Stimulated activated CD4-positive, alpha-beta T cell treated with anti-CD3 and anti-CD28 coated beads, TNF-alpha, amount 100 ng/mL, for 4 hours (primary cell): ENCODE data around the gene PTPRT.
A peak's percentile ranks its signal among the peaks of the same experiment; 100 is the strongest.
"Not testable (repeated sequence)": the region's sequence is repeated elsewhere in the genome, so short reads cannot be mapped to it uniquely, and the experiment has no call there.

Experiments
- DNase-seq, 3 experiments: peaks; one replicate each; pipeline ENCODE4 v3.0.0-alpha.2; 2020; ENCODE audit warnings: low read depth in 3 of 3

PTPRT gene

GRCh38 chr20:43187476-43188233 lies 2.1 kb downstream of the PTPRT start:
- DNase-seq: peak in 2 of 3 experiments; percentile 10 to 20

- no peak for DNase-seq
These were observed 3.4 kb downstream of the PTPRT start for GRCh38 chr20:43186312-43186711.

DNA sequence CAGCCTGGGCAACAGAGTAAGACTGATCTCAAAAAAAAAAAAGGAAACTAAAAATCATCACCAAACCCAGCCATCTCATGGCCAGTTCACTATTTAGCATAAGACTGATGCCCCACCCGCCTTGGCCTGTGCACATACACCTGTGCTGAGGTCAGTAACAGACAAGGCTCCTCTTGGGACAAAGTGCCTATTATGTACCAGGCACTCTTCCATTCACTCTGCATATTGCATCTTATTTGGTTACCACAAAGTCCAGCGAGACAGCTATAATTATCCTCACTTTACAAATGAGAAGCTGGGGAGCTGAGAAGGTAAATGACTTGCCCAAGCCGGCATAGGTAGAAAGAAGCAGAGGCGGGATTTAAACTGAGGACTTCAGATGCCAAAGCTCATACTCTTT lies 3.8 kb downstream of the PTPRT start:
- no peak for DNase-seq

DNA sequence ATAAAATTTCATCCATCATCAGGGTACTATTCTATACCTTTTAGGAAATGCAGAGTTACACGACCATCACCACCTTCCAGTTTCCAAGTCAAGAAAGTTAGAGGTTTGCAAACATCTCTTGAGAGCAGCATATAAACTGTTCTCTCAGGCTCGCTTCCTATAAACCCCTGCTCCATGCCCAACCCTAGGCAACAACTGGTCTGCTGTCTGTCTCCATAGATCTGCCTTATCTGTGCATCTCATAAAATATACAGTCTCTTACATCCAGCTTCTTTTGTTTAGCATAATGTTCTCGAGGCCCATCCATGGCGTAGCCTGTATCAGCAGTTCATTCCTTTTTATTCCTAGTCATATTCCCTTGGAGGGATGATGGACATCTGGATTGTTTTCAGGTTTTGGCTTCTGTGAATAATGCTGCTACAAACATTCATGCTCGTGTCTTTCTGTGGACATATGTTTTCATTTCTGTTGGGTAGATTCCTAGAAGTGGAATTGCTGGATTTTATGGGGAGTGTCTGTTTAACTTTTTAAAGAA lies 6.1 kb downstream of the PTPRT start:
- no peak for DNase-seq

DNA sequence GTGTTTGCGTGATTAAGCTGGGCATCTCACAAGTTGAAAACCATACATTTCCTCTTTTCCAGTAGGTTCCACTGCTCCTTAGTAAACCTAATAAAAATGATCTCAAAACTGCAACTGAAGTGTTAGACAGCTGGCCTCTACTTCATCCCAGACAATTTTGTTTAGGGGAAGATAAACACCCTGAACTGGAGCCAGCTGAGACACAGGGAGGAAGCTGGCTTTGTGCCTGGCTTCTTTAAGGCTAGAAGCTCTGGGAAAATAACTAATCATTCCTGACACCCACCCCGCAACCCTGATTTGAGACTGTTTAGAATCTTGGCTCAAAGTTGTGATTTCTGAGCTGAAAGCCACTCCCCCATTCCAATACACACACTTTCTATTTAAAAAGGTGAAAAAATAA lies 11.6 kb downstream of the PTPRT start:
- no peak for DNase-seq

DNA sequence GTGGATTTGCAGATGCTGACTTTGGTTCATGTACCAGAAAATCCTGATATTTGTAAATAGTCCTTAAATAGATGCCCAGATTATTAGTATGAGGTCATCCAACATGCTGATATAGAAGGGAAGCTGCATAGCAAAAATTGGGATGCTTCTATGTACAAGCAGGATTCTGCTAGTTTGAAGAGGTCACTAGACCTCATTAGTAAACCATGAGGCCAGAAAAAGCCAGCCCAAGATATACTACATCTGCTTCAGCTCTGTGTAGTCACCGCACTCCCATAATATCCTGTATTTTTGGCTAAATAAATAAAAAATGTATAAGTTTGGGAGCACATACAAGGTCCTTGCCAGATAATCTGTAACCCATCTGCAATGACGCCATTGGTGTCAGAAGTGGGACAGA lies 13.0 kb downstream of the PTPRT start:
- DNase-seq: no peak

- DNase-seq: no peak
These were observed 17.8 kb downstream of the PTPRT start for GRCh38 chr20:43171930-43172329.

GRCh38 chr20:43170771-43171170 lies 18.9 kb downstream of the PTPRT start:
- no peak for DNase-seq

DNA sequence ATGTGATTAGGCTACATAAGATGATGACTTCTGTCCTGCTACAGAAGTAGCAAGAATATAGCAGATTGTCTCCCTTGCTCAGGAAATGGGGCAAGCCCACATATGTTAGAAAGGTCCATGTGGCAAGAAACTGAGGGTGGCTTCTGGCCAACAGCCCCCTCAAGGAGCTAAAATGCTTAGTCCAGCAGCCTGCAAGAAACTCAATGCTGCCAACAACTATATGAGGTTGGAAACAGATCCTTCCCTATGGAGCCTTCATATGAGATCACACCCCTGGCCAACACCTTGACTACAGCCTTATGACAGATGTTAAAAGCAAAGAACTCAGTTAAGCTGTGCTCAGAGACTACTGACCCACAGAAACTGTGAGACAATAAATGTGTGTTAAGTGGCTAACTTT lies 22.1 kb downstream of the PTPRT start:
- no peak for DNase-seq

DNA sequence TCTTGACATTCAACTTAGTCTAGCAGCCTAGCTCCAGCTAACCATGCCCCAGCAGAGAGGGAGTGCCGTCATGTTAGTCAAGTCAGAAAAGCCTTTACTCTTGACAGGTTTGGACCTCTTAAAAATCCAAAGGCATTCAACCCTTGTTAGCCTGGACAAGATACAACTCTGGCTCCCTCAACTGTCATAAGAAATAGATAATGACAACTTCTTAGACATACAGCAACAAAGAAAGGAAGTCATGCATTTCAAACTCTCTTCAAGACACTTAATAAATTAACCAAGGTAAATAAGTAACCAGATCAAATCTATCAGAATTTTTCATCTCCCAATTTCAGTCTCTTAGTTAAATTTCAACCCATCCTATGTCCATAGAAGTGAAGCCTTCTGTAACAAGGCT lies 22.7 kb downstream of the PTPRT start:
- DNase-seq: no peak

GRCh38 chr20:43165611-43166010 lies 24.1 kb downstream of the PTPRT start:
- DNase-seq: no peak

GRCh38 chr20:43164736-43165135 lies 25.0 kb downstream of the PTPRT start:
- not testable (repeated sequence) for DNase-seq

GRCh38 chr20:43161716-43162115 lies 28.0 kb downstream of the PTPRT start:
- DNase-seq: no peak

- no peak for DNase-seq
These were observed 28.8 kb downstream of the PTPRT start for GRCh38 chr20:43160941-43161340.

GRCh38 chr20:43159994-43160393 lies 29.7 kb downstream of the PTPRT start:
- no peak for DNase-seq

DNA sequence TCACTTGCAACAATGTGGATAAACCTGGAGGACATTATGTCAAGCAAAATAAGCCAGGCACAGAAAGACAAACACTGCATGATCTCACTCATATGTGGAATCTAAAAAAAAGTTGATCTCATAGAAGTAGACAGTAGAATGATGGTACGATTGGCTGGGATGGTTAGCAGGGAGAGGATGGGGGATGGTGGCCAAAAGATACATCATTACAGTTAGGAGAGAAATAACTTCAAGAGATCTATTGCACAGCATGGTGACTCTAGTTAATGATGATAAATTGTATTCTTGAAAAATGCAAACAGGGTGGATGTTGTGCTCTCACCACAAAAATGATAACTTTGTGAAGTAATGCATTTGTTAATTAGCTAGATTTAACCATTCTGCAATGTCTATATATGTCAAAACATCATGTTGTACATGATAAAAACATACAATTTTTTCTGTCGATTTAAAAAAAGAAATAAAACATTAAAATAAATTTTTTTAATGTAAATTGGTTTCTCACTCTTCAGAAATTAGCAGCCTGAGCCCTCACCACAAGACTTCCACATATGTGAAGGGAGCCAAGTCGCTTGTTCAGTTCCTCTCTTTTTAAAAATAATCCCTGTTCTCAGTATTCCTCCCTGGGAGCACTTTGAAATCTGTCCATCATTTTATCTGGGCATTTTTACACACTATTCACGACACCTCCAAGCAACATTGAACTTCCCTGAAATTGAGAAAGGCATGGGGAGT lies 34.2 kb downstream of the PTPRT start:
- DNase-seq: no peak

DNA sequence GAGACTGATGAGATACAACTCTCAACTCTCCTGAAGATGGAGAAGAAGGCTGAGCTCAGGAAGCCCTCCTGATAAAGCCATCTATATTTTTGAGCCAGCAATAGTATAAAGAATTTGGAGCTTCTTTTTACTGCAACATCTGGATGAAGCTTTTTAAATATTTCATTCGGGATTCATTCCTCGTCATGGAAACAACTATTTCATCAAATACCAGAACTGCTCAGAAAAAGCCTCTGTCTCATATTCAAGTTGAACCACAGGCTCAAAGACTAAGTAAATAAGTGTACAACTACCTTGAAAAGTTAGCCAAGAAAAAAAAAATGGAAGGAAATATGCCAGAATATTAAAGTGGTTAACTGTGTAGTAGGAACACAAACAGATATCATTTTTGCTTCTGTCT lies 37.8 kb downstream of the PTPRT start:
- DNase-seq: no peak

DNA sequence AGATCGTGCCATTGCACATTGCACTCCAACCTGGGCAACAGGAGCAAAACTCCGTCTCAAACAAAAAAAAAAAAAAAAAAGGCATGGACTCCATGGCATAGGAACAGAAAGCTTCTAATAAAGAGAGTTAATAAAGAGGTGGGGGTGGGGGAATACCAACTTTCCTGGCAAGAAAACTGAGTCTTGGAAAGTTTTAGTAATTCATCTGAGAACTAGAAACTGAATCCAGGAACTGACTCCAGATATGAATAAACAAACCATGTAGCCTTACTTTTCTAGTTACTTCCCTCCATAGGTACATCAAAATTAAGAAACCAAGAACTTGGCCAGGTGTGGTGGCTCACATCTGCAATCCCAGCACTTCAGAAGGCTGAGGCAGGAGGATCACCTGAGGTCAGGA lies 38.5 kb downstream of the PTPRT start:
- no peak for DNase-seq

DNA sequence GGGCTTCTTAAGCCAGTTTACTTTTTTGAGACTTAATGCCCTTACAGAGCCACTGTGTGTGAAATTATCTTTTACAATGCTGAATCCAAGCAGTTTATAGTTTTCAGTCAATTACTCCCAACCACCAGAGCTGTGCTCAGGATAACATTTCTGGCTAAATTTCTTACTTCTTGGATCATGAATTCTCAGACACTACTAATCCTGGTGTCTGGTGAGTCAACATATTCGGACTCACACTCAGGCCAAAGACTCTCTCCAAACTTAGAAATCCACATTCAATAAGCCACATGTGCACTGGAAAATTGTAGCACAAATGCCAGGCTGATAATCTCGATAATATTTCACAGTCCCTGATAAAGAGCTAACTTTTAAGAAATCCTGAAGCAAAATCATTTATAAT lies 49.0 kb downstream of the PTPRT start:
- no peak for DNase-seq

GRCh38 chr20:43138061-43138770 lies 51.5 kb downstream of the PTPRT start:
- DNase-seq: no peak

- DNase-seq: no peak
These were observed 52.5 kb downstream of the PTPRT start for GRCh38 chr20:43137160-43137559.

DNA sequence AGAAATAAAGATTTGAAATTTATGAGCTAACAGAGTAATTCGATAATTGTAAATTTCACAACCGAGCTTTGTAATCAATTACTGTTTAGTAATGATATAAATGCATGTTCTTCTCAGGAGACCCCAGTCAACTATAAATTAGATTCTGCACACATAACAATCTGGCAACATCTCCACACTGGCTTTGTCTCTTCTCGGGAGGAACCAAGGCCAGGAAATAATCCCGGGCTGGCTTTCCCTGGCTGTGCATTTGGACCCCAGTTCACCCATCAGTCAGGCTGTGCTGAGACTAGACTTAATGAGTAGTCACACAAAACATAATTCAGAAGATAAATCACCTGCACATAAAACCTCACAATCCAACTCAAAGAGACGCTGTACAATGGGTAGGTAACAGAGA lies 65.5 kb downstream of the PTPRT start:
- no peak for DNase-seq

DNA sequence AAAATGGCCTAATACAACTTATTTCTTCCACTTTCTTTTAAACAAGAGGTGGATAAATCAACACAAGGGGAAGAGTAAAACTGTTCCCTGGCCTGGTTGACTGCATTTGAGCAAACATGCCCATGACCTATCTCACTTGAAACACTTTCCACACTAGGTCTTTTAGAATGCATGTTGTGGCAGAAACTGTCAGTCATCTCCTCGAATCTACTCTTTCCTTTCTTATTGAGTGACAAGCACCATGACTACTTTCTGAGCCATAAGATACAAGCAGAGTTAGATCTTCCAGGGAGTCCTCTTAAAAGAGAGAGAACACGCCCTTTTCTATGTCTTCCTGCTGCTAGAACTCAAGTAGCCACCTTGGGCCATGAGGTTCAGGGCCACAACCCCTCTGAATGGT lies 66.5 kb downstream of the PTPRT start:
- no peak for DNase-seq
